ENCODE data around the gene PALLD.

Gene PALLD

GRCh38 chr4:168528131-168528949 lies 31.5 kb downstream of the PALLD start:
- no peak for DNase-seq

GRCh38 chr4:168529257-168529656 lies 32.4 kb downstream of the PALLD start:
- DNase-seq = no peak

GRCh38 chr4:168531305-168531704 lies 34.5 kb downstream of the PALLD start:
- no peak for DNase-seq

GRCh38 chr4:168534535-168534934 lies 37.7 kb downstream of the PALLD start:
- DNase-seq = no peak

- no peak for DNase-seq
These were observed 38.8 kb downstream of the PALLD start for GRCh38 chr4:168535689-168536088.

- DNase-seq = peak; percentile 50
These were observed 39.6 kb downstream of the PALLD start for GRCh38 chr4:168536448-168536847.

GRCh38 chr4:168537086-168537485 lies 40.2 kb downstream of the PALLD start:
- no peak for DNase-seq

GRCh38 chr4:168537571-168537970 lies 40.7 kb downstream of the PALLD start:
- DNase-seq = no peak

- DNase-seq = no peak
These were observed 41.8 kb downstream of the PALLD start for GRCh38 chr4:168538632-168539031.

- DNase-seq = no peak
These were observed 43.2 kb downstream of the PALLD start for GRCh38 chr4:168540086-168540485.

- DNase-seq = no peak
These were observed 43.8 kb downstream of the PALLD start for GRCh38 chr4:168540503-168541265.

GRCh38 chr4:168541266-168541953 lies 44.6 kb downstream of the PALLD start:
- no peak for DNase-seq

GRCh38 chr4:168549143-168549542 lies 52.3 kb downstream of the PALLD start:
- no peak for DNase-seq

GRCh38 chr4:168550064-168550766 lies 53.4 kb downstream of the PALLD start:
- peak; percentile 28 for DNase-seq

- no peak for DNase-seq
These were observed 54.4 kb downstream of the PALLD start for GRCh38 chr4:168551211-168551610.

GRCh38 chr4:168551945-168552695 lies 55.3 kb downstream of the PALLD start:
- peak; percentile 62 for DNase-seq

GRCh38 chr4:168553714-168554370 lies 57.0 kb downstream of the PALLD start:
- no peak for DNase-seq

- no peak for DNase-seq
These were observed 58.6 kb downstream of the PALLD start for GRCh38 chr4:168555437-168555836.

- no peak for DNase-seq
These were observed 60.8 kb downstream of the PALLD start for GRCh38 chr4:168557658-168558057.

GRCh38 chr4:168558599-168558998 lies 61.7 kb downstream of the PALLD start:
- no peak for DNase-seq
